ENCODE results near the gene SSBP2.

Gene SSBP2

DNA sequence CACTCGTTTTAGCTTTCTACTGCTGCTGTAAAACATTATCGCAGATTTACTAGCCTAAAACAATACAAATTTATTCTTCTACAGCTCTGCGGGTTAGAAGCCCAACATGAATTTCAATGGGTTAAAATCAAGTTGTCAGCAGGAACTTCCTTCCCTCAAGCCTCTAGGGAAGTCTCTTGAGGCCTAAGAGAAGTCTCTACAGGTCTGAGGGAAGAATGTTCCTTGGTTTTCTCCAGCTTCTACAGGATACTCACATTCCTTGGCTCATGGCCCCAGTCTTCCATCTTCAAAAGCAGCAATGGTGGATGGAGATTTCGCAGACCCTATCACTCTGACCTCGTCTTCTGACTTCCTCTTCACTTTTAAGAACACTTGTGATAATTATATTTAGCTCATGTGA is 21.6 kb upstream of the SSBP2 start:
- H3K27ac ChIP-seq (replicated peaks), result no peak overlapping the region
- no peaks in the 10 kb centered on the region for H3K27me3 ChIP-seq (ENCODE audit: insufficient read depth, poor library complexity, severe bottlenecking)
- TF ChIP-seq GABPA (IDR thresholded peaks at IDR 0.05; ENCODE audit: low read depth) (no peak), POLR2AphosphoS5 (IDR thresholded peaks at IDR 0.05; ENCODE audit: low read depth) (no peak), SPI1 (IDR thresholded peaks at IDR 0.05; ENCODE audit: borderline replicate concordance, low read depth) (no peak)
- TF ChIP-seq, protein P1, sequence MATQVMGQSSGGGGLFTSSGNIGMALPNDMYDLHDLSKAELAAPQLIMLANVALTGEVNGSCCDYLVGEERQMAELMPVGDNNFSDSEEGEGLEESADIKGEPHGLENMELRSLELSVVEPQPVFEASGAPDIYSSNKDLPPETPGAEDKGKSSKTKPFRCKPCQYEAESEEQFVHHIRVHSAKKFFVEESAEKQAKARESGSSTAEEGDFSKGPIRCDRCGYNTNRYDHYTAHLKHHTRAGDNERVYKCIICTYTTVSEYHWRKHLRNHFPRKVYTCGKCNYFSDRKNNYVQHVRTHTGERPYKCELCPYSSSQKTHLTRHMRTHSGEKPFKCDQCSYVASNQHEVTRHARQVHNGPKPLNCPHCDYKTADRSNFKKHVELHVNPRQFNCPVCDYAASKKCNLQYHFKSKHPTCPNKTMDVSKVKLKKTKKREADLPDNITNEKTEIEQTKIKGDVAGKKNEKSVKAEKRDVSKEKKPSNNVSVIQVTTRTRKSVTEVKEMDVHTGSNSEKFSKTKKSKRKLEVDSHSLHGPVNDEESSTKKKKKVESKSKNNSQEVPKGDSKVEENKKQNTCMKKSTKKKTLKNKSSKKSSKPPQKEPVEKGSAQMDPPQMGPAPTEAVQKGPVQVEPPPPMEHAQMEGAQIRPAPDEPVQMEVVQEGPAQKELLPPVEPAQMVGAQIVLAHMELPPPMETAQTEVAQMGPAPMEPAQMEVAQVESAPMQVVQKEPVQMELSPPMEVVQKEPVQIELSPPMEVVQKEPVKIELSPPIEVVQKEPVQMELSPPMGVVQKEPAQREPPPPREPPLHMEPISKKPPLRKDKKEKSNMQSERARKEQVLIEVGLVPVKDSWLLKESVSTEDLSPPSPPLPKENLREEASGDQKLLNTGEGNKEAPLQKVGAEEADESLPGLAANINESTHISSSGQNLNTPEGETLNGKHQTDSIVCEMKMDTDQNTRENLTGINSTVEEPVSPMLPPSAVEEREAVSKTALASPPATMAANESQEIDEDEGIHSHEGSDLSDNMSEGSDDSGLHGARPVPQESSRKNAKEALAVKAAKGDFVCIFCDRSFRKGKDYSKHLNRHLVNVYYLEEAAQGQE (IDR thresholded peaks at IDR 0.05; ENCODE audit: insufficient replicate concordance, low read depth), result no peak
- TF ChIP-seq, protein P2, sequence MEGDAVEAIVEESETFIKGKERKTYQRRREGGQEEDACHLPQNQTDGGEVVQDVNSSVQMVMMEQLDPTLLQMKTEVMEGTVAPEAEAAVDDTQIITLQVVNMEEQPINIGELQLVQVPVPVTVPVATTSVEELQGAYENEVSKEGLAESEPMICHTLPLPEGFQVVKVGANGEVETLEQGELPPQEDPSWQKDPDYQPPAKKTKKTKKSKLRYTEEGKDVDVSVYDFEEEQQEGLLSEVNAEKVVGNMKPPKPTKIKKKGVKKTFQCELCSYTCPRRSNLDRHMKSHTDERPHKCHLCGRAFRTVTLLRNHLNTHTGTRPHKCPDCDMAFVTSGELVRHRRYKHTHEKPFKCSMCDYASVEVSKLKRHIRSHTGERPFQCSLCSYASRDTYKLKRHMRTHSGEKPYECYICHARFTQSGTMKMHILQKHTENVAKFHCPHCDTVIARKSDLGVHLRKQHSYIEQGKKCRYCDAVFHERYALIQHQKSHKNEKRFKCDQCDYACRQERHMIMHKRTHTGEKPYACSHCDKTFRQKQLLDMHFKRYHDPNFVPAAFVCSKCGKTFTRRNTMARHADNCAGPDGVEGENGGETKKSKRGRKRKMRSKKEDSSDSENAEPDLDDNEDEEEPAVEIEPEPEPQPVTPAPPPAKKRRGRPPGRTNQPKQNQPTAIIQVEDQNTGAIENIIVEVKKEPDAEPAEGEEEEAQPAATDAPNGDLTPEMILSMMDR (IDR thresholded peaks at IDR 0.05; ENCODE audit: insufficient read depth, low read length), result no peak
- DNase-seq (ENCODE audit: low read depth in 1 of 2, low spot score in 1 of 2), result no peak
- no peak overlapping the region for H3K4me3 ChIP-seq (replicated peaks; ENCODE audit: insufficient read depth, low read length)

DNA sequence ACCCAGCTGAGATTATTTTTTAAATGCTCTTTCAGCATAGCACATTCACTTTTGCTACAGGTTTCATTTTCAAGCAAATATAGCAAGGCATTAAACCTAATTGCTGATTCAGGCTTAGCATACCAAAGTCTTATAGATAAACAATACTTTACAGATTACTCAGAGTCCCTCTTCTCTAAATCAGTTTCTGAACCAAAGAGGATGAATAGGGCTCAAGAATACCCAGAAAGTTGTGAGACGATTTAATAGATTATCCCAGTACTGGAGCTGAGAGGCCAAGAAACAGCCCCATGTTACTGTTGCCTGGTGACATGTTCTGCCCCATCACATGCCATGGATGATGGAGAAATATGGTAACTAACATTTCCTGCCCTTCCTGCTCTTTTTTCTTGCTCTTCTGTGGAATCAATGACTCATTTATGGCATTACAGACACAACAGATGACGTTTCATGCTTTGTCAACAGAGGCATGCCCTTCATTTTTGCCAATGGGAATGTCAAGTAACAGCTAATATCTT is 18.1 kb upstream of the SSBP2 start:
- no peak for DNase-seq (ENCODE audit: low read depth in 1 of 2, low spot score in 1 of 2)
- no peaks in the 10 kb centered on the region for H3K27me3 ChIP-seq (ENCODE audit: insufficient read depth, poor library complexity, severe bottlenecking)
- H3K27ac ChIP-seq (replicated peaks), result no peak overlapping the region
- TF ChIP-seq, protein P1 (IDR thresholded peaks at IDR 0.05; ENCODE audit: insufficient replicate concordance, low read depth), result no peak
- TF ChIP-seq POLR2AphosphoS5 (IDR thresholded peaks at IDR 0.05; ENCODE audit: low read depth) (no peak), SPI1 (IDR thresholded peaks at IDR 0.05; ENCODE audit: borderline replicate concordance, low read depth) (no peak), GABPA (IDR thresholded peaks at IDR 0.05; ENCODE audit: low read depth) (no peak)
- TF ChIP-seq, protein P2 (IDR thresholded peaks at IDR 0.05; ENCODE audit: insufficient read depth, low read length), result no peak
- no peak overlapping the region for H3K4me3 ChIP-seq (replicated peaks; ENCODE audit: insufficient read depth, low read length)

DNA sequence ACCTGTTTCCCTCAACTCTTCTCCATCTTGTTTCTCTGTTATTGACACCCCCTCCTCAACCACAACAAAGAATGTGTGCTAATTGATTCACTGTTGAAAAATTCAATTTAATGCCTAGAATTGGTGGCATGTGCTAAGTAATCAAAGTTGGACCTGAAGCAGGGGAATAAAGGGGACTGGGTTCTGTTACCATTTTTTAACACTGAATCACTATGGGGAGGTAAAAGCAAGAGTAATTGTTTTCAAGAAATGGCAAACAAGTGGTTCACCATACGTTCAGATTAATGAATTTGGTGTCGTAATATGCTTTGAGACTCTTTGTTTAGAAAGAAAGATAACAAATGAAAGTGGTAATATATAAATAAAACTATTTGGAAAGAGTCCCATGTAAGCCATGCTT is 17.0 kb upstream of the SSBP2 start:
- TF ChIP-seq, protein P2 (IDR thresholded peaks at IDR 0.05; ENCODE audit: insufficient read depth, low read length), result no peak
- TF ChIP-seq POLR2AphosphoS5 (IDR thresholded peaks at IDR 0.05; ENCODE audit: low read depth), result no peak
- no peak for TF ChIP-seq SPI1 (IDR thresholded peaks at IDR 0.05; ENCODE audit: borderline replicate concordance, low read depth)
- TF ChIP-seq, protein P1 (IDR thresholded peaks at IDR 0.05; ENCODE audit: insufficient replicate concordance, low read depth), result no peak
- TF ChIP-seq GABPA (IDR thresholded peaks at IDR 0.05; ENCODE audit: low read depth), result no peak
- no peak overlapping the region for H3K27ac ChIP-seq (replicated peaks)
- DNase-seq (ENCODE audit: low read depth in 1 of 2, low spot score in 1 of 2), result no peak
- H3K4me3 ChIP-seq (replicated peaks; ENCODE audit: insufficient read depth, low read length), result no peak overlapping the region
- no peaks in the 10 kb centered on the region for H3K27me3 ChIP-seq (ENCODE audit: insufficient read depth, poor library complexity, severe bottlenecking)

Data from HL-60 (cell line).